CD4-positive, CD25-positive, alpha-beta regulatory T cell (primary cell): ENCODE results near the gene TNFRSF25. TPM values are rescaled to one million over a fixed set of nuclear protein-coding genes. Genes with fewer than 3 reads are reported as not detected.

ENCODE experiments used
- ATAC-seq, 2 donors: fragments of 150-1000 bp; cut with Tn5 transposase; one replicate each; pipeline ENCODE4 v1.10.0; 2021; ENCODE audit warnings: low read depth in 2 of 2, moderate number of reproducible peaks in 2 of 2, moderate library complexity in 1 of 2
- DNase-seq, 3 donors: peaks; one replicate each; pipeline versions ENCODE4 v3.0.0 to v3.0.0-alpha.2; 2012 to 2022; ENCODE audit warnings: mixed read lengths in 1 of 3
- H3K27ac ChIP-seq: one replicate; pipeline ENCODE4 v1.7.0; 2013; ENCODE audit warnings: mild to moderate bottlenecking, low read length; ENCODE audit not compliant: insufficient read depth, poor library complexity, severe bottlenecking
- H3K27me3 ChIP-seq: one replicate; pipeline ENCODE4 v1.7.0; 2013; ENCODE audit warnings: low read length; ENCODE audit not compliant: control insufficient read depth, insufficient read depth
- H3K36me3 ChIP-seq: one replicate; pipeline ENCODE4 v1.7.0; 2013; ENCODE audit warnings: mild to moderate bottlenecking, low read length, moderate library complexity; ENCODE audit not compliant: control insufficient read depth, insufficient read depth
- H3K4me1 ChIP-seq: 2 replicates; pipeline ENCODE4 v1.7.0; 2013; ENCODE audit warnings: mild to moderate bottlenecking, low read length; ENCODE audit not compliant: insufficient read depth, control insufficient read depth, poor library complexity, severe bottlenecking
- H3K4me3 ChIP-seq: one replicate; pipeline ENCODE4 v1.7.0; 2013; ENCODE audit warnings: low read depth, mild to moderate bottlenecking, low read length, moderate library complexity
- H3K9me3 ChIP-seq, 2 experiments: 1 replicate in 1 of 2; 2 replicates in 1 of 2; pipeline ENCODE4 v1.7.0; 2013; ENCODE audit warnings: low read length in 2 of 2, mild to moderate bottlenecking in 1 of 2, moderate library complexity in 1 of 2; ENCODE audit not compliant: control insufficient read depth in 2 of 2
- H3K27ac Mint-ChIP-seq, 3 donors: one replicate each; pipeline ENCODE4 v1.8.0; 2020 to 2022; ENCODE audit warnings: mild to moderate bottlenecking in 3 of 3, mixed read lengths in 3 of 3, moderate library complexity in 2 of 3
- H3K27me3 Mint-ChIP-seq: one replicate; pipeline ENCODE4 v1.8.0; 2022; ENCODE audit warnings: mild to moderate bottlenecking, mixed read lengths
- H3K36me3 Mint-ChIP-seq: one replicate; pipeline ENCODE4 v1.8.0; 2020; ENCODE audit warnings: mixed read lengths
- H3K4me1 Mint-ChIP-seq, 4 donors: one replicate each; pipeline ENCODE4 v1.8.0; 2020 to 2022; ENCODE audit warnings: mixed read lengths in 4 of 4, mild to moderate bottlenecking in 1 of 4
- H3K4me3 Mint-ChIP-seq, 4 donors: one replicate each; pipeline ENCODE4 v1.8.0; 2020 to 2022; ENCODE audit warnings: mild to moderate bottlenecking in 4 of 4, mixed read lengths in 4 of 4, moderate library complexity in 3 of 4
- H3K9me3 Mint-ChIP-seq, 7 donors: one replicate each; pipeline ENCODE4 v1.8.0; 2020 to 2022; ENCODE audit warnings: mixed read lengths in 7 of 7, mild to moderate bottlenecking in 3 of 7, moderate library complexity in 2 of 7
- polyA plus RNA-seq, 4 donors: library from polyadenylated mRNA; unstranded; fragments of 300-500 nt; fragmentation: Illumina TruSeq; gene quantifications; one replicate each; pipeline ENCODE4 v1.2.3, GENCODE V29; 2021
- total RNA-seq: library from RNA; stranded (reverse); gene quantifications from one replicate; pipeline ENCODE4 v1.2.3, GENCODE V29; 2022

The TNFRSF25 gene
- total and polyA plus RNA-seq, 5 donors from 2014 or later, result 23.3 to 258 (median 31.4) TPM

DNA sequence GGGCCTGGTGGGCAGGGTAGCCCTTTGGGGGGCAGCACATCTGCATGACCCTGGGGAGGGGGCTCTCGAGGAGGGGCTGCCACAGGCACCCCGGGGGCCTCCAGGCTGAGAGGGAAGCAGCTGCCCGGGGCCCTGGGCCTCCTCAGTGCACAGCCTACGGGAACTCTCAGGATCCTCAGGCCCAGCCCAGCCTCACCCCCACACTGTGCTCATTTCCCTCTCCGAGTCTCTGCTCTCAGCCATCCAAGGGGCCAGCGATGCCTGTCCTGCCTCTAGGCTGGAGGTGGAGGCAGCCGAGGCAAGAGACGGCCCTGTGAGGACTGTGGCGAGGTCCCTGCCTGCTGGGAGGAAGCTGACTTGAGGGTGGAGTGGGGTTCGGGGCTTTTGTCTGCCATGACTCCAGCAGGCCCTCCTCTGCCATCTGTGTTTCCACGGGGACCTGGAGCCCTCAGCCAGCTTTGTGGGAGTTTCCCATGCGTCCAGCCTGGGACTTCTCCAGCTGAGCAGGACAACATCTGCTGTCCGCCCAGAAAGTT lies 32.7 kb upstream of the TNFRSF25 start:
- no peaks in the 10 kb centered on the region for H3K9me3 ChIP-seq
- Mint-ChIP-seq H3K27ac (no peak overlapping the region), H3K27me3 (peaks cover 8% of the 10 kb centered on the region), H3K4me3 (peak overlapping the region in 2 of 4 donors; percentile 22 to 63), H3K4me1 (peaks cover 0 to 30% (median 5%) of the 10 kb centered on the region in 4 donors), H3K9me3 (no peaks in the 10 kb centered on the region), H3K36me3 (no peaks in the 10 kb centered on the region)
- H3K27ac ChIP-seq, result no peak overlapping the region
- no peaks in the 10 kb centered on the region for H3K36me3 ChIP-seq
- DNase-seq (no peak), ATAC-seq (no peak)
- H3K4me1 ChIP-seq, result peaks cover 23% of the 10 kb centered on the region
- no peak overlapping the region for H3K4me3 ChIP-seq
- no peaks in the 10 kb centered on the region for H3K27me3 ChIP-seq

DNA sequence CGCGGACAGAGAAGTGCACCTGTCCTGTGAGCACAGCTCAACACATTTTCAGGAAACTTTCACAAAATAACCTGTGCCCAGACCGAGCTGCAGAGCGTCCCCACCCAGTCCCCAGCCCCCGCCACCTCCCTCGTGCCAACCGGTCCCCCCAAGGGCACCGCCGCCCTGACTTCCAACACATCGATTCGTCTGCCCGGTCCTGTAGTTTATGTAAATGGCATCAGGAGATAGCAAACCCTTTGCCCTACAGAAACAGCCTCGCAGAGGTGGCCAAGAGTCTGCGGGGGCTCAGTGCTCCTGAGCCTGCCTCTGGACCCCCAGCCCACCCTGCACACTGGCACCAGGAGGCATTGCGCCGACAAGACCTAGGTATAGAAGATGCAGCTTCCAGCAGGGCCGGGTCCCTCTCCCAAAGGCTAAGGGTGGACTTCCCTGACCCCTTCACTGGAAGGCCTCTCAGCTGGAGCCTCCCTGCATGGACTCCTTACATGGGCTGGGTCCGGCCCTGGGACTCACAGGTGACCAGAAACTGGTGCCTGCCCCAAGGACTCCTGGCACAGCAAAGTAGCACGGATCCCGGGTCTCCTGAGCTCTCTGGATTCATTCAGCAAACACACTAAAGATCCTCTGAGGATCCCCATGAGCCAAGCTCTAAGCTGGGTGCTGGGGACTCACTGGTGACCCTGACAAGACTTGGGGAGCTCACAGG lies 32.0 kb upstream of the TNFRSF25 start:
- Histone ChIP-seq H3K36me3 (no peaks in the 10 kb centered on the region), H3K27ac (no peak overlapping the region), H3K9me3 (no peaks in the 10 kb centered on the region), H3K4me3 (peak overlapping the region; percentile 44), H3K27me3 (no peaks in the 10 kb centered on the region), H3K4me1 (peaks cover 23% of the 10 kb centered on the region)
- DNase-seq (no peak), ATAC-seq (no peak)
- Mint-ChIP-seq H3K27ac (peak overlapping the region; percentile 34 to 80 (median 71)), H3K36me3 (no peaks in the 10 kb centered on the region), H3K4me1 (peaks cover 0 to 34% (median 7%) of the 10 kb centered on the region in 4 donors), H3K4me3 (peak overlapping the region; percentile 49 to 86 (median 80)), H3K27me3 (peaks cover 8% of the 10 kb centered on the region), H3K9me3 (no peaks in the 10 kb centered on the region)

DNA sequence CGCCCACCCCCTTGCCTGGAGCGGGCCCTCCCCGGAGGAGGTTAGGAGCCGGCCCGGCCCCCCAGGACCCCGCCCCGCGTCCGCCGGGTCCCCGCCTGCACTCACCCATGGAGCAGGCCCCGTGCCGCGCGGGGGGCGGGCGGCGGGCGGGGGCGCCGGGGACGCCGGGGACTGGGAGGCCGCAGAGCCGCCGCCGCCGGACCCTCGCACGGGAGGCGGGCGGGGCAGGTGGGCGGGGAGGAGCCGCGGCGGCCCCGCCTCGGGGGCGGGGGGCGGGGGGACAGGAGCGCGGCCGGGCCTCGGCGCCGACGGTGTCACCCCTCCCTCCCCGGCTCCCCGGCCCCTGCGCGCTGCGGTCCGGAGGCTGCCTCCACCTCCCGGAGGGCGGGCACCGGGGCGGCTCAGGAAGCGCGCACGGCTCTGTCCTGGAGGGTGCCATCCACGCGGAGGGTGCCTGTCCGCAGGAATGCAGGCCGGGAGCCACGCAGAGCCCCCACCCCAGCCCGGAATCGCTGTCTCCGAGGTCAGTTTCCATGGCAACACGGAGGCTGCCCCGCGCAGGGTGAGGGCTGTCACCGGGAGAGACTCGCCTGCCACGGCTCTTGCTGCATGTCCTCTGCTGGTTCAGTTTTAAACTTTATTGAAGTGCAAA lies 31.4 kb upstream of the TNFRSF25 start:
- H3K27me3 Mint-ChIP-seq, result peaks cover 8% of the 10 kb centered on the region
- no peaks in the 10 kb centered on the region for H3K27me3 ChIP-seq
- H3K27ac Mint-ChIP-seq, result peak overlapping the region in 2 of 3 donors; percentile 34 to 71
- DNase-seq, result peak; percentile 49 to 61 (median 60)
- H3K27ac ChIP-seq, result no peak overlapping the region
- peak overlapping the region; percentile 23 to 86 (median 65) for H3K4me3 Mint-ChIP-seq
- no peaks in the 10 kb centered on the region for H3K9me3 ChIP-seq
- H3K4me1 ChIP-seq, result peaks cover 23% of the 10 kb centered on the region
- peak overlapping the region; percentile 44 for H3K4me3 ChIP-seq
- no peaks in the 10 kb centered on the region for H3K36me3 ChIP-seq
- no peaks in the 10 kb centered on the region for H3K9me3 Mint-ChIP-seq
- peaks cover 0 to 34% (median 10%) of the 10 kb centered on the region in 4 donors for H3K4me1 Mint-ChIP-seq
- peak; percentile 43 to 48 for ATAC-seq
- no peaks in the 10 kb centered on the region for H3K36me3 Mint-ChIP-seq

DNA sequence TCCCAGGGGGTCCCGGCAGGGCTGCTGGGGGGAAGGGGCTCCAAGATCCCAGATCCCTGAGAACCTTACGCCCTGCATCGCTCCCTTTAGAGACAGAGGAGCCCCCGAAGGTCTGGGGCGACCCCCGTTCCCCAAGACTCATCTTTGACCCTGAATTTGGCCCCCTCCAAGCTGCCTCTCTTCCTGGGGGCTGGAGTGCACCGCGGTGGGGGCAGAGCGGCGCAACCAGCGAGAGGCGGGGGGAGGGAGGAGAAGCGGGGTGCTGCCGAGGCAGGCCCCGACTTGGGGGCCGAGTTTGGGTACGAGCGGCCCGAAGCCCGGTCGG lies 30.9 kb upstream of the TNFRSF25 start:
- Histone ChIP-seq H3K9me3 (no peaks in the 10 kb centered on the region), H3K27me3 (no peaks in the 10 kb centered on the region), H3K27ac (no peak overlapping the region), H3K4me1 (peaks cover 23% of the 10 kb centered on the region), H3K4me3 (no peak overlapping the region), H3K36me3 (no peaks in the 10 kb centered on the region)
- peaks cover 8% of the 10 kb centered on the region for H3K27me3 Mint-ChIP-seq
- H3K4me3 Mint-ChIP-seq, result peak overlapping the region; percentile 57 to 81 (median 76)
- no peaks in the 10 kb centered on the region for H3K9me3 Mint-ChIP-seq
- ATAC-seq (no peak), DNase-seq (no peak)
- H3K27ac Mint-ChIP-seq, result peak overlapping the region in 2 of 3 donors; percentile 38 to 67
- H3K36me3 Mint-ChIP-seq, result no peaks in the 10 kb centered on the region
- H3K4me1 Mint-ChIP-seq, result peaks cover 0 to 39% (median 13%) of the 10 kb centered on the region in 4 donors

DNA sequence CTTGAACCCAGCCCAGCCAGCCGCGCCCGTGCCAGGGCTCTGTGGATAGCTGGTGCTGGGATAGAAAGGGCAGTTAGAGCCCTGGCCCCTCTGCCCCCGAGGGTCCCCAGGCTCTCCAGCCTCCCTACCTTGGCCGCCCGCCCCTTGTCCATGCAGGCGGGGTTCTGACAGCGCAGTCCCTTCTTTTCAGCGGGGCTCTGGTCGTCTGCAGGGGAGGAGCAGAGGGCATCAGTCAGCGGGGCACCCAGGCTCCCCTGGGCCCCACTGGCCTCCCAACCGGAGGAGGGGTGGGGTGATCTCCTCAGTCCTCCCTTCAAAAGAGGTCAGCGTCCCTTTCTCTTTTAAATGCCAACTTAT lies 30.4 kb upstream of the TNFRSF25 start:
- peak overlapping the region in 2 of 3 donors; percentile 38 to 67 for H3K27ac Mint-ChIP-seq
- DNase-seq, result no peak
- Histone ChIP-seq H3K9me3 (no peaks in the 10 kb centered on the region), H3K4me1 (peaks cover 28% of the 10 kb centered on the region), H3K27ac (no peak overlapping the region), H3K4me3 (no peak overlapping the region), H3K36me3 (no peaks in the 10 kb centered on the region), H3K27me3 (no peaks in the 10 kb centered on the region)
- peaks cover 0 to 44% (median 18%) of the 10 kb centered on the region in 4 donors for H3K4me1 Mint-ChIP-seq
- no peaks in the 10 kb centered on the region for H3K36me3 Mint-ChIP-seq
- peaks cover 11% of the 10 kb centered on the region for H3K27me3 Mint-ChIP-seq
- no peak for ATAC-seq
- H3K4me3 Mint-ChIP-seq, result peak overlapping the region; percentile 57 to 80 (median 70)
- H3K9me3 Mint-ChIP-seq, result no peaks in the 10 kb centered on the region

DNA sequence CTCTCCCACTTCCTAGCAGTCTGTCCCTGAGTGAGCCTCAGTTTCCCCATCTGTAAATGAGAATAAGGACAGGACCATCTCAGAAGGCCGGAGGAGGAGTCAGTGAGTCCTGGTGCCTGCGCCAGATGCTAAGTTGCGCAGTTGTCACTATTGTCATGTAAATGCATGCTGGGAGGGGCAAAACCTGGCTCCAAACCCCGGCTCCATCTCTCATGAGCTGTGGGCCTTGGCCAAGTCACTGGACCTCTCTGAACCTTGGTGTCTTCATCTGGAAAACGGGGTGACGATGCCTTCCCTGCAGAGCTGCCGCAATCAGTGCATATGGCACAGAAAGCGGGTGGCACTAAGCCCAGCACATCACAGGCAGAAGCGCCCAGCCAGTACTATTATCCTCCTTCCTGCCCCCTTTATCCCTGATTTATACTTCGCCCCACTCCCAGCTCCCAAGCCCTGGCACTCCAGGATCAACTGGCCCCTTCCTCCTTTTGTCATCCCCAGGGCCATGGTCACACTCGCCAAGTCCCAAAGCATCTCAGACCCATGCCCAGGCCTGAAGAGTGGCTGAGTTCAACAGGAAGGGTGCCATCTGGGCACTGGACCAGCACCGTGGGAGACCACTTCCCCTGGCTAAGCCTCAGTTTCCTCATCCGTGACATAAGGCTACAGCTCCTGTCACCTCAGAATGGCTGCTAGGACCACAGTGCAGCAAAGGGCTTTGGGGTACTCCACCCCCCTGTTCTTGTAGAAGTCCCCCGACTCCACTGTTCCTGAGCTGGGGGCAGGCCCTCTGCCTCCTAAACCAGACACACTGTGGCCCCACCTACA lies 29.8 kb upstream of the TNFRSF25 start:
- Histone ChIP-seq H3K4me1 (peaks cover 34% of the 10 kb centered on the region), H3K36me3 (no peaks in the 10 kb centered on the region), H3K9me3 (no peaks in the 10 kb centered on the region), H3K27me3 (no peaks in the 10 kb centered on the region), H3K27ac (no peak overlapping the region), H3K4me3 (no peak overlapping the region)
- DNase-seq (no peak), ATAC-seq (no peak)
- peaks cover 0 to 49% (median 21%) of the 10 kb centered on the region in 4 donors for H3K4me1 Mint-ChIP-seq
- H3K27ac Mint-ChIP-seq, result peak overlapping the region in 2 of 3 donors; percentile 73 to 77
- peaks cover 13% of the 10 kb centered on the region for H3K27me3 Mint-ChIP-seq
- peak overlapping the region; percentile 47 to 80 (median 70) for H3K4me3 Mint-ChIP-seq
- no peaks in the 10 kb centered on the region for H3K36me3 Mint-ChIP-seq
- H3K9me3 Mint-ChIP-seq, result no peaks in the 10 kb centered on the region

DNA sequence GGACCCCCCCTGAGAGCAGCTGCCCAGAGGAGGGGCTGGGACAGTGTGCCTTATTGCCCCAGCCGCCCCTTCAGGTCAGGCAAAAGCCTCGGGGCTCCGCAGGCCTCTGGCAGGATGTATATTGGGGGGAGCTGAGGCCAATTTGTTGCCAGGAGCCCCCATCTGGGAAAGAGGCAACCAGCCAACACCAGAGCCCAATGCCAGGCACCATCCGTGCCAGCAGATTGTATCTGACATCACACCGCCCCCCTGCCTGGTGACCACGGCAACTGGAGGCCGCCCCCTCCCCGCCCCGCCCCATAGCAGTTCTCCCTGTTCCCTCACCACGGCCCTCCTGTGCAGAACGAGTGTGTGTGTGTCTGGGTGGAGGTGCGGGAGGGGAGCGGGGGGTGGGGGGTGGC lies 29.1 kb upstream of the TNFRSF25 start:
- Histone ChIP-seq H3K27me3 (no peaks in the 10 kb centered on the region), H3K4me3 (no peak overlapping the region), H3K4me1 (peaks cover 41% of the 10 kb centered on the region), H3K27ac (peak overlapping the region; percentile 5), H3K36me3 (no peaks in the 10 kb centered on the region), H3K9me3 (no peaks in the 10 kb centered on the region)
- no peaks in the 10 kb centered on the region for H3K9me3 Mint-ChIP-seq
- H3K27ac Mint-ChIP-seq, result peak overlapping the region in 1 of 3 donors; percentile 76
- peak overlapping the region in 1 of 4 donors; percentile 73 for H3K4me3 Mint-ChIP-seq
- H3K4me1 Mint-ChIP-seq, result peaks cover 0 to 49% (median 21%) of the 10 kb centered on the region in 4 donors
- DNase-seq, result no peak
- no peak for ATAC-seq
- no peaks in the 10 kb centered on the region for H3K36me3 Mint-ChIP-seq
- H3K27me3 Mint-ChIP-seq, result peaks cover 13% of the 10 kb centered on the region
